GM21526 (cell line): ENCODE measurements around the gene TUT4.
A peak's percentile ranks its signal among the peaks of the same experiment; 100 is the strongest.
"Not testable (repeated sequence)": the region's sequence is repeated elsewhere in the genome, so short reads cannot be mapped to it uniquely, and the experiment has no call there.

Experiments
- ATAC-seq: cut with Tn5 transposase; IDR thresholded peaks from one replicate; pipeline ENCODE4 v1.9.1; 2021; ENCODE audit warnings: moderate library complexity; ENCODE audit not compliant: unreplicated experiment, low FRiP score

Gene TUT4

GRCh38 chr1:52578066-52578465 lies 25.2 kb upstream of the TUT4 start:
- ATAC-seq = not testable (repeated sequence)

DNA sequence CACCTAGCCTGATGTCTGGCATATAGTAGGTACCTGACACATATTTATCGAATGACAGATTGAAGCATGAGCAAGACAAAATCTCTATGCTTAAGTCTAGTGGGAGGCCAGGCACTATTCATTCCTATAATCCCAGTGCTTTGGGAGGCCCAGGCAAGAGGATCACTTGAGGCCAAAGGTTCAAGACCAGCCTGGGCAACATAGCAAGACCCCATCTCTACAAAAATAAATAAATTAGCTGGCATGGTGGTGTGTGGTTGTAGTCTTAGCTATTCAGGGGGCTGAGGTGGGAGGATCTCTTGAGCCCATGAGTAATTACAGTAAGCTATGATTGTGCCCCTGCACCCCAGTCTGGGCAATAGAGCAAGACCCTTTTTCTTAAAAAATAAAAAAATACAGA lies 23.2 kb upstream of the TUT4 start:
- no peak for ATAC-seq

DNA sequence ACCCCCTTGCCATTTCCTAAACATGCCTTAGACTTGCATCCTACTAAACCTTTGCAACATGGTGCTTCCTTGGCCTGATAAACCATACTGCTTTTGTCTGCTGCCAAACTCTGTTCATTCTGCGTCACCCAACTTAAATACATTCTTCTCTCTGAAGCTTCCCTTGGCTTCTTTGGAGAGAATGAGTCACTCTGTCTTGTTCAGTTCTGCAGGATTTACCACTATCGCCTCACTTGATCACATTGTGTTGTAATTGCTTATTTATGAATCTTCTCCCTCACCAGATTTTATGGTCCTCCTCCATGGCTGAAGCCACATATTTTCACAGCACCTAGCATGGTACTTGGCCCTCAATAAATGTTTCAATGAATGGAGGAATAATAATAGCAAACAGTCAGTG lies 21.7 kb upstream of the TUT4 start:
- ATAC-seq = no peak

- ATAC-seq = no peak
These were observed 19.5 kb upstream of the TUT4 start for GRCh38 chr1:52572387-52572786.

DNA sequence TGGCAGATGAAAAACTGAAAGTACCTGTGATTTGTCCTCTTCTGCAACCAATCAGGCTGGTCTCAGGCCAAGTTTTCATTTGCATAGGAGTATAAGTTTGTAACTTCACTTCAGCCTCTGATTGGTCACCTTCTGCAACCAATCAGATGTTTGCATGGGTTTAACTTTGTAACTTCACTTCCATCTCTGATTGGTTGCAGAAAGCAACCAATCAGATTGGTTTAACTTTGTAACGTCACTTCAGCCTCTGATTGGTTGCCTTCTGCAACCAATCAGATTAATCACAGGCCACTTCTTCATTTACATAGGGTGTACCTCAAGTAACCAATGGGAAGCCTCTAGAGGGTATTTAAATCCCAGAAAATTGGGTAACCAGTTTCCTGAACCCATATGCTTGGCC lies 18.9 kb upstream of the TUT4 start:
- ATAC-seq = no peak

- no peak for ATAC-seq
These were observed 16.7 kb upstream of the TUT4 start for GRCh38 chr1:52569449-52570210.

DNA sequence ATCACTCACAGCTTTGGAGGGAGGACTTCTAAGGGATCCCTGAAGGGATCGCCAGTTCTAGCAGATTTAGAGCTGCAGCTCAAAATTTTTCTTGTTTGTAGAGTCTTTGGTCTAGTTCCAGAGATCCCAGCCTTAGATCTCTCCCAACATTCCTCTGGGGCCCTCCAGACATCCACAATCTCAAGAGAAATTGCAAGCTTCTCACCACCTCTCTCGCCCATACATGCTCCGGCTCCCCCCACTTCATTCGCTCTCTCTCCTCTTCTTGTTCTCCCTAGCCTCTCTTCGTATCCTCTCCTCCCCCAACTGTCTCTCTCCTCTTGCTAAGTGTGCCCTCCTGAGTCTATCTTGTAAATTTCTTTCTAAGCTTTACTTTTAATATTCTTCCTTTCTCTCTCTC lies 15.1 kb upstream of the TUT4 start:
- ATAC-seq = no peak

- ATAC-seq = no peak
These were observed 9.9 kb upstream of the TUT4 start for GRCh38 chr1:52562766-52563165.

DNA sequence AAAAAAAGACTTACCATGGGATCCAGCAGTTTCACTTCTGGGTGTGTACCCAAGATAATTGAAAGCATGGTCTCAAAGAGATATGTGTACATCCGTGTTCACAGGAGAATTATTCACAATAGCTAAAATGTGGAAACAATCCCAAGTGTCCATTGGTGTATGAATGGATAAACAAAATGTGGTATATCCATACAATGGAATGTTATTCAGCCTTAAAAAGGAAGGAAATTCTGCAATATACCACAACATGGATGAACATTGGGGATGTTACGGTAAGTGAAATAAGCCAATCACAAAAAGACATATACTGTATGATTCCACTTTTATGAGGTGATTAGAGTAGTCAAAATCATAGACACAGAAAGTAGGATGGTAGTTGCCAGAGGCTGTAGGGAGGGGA lies 7.0 kb upstream of the TUT4 start:
- ATAC-seq = no peak

DNA sequence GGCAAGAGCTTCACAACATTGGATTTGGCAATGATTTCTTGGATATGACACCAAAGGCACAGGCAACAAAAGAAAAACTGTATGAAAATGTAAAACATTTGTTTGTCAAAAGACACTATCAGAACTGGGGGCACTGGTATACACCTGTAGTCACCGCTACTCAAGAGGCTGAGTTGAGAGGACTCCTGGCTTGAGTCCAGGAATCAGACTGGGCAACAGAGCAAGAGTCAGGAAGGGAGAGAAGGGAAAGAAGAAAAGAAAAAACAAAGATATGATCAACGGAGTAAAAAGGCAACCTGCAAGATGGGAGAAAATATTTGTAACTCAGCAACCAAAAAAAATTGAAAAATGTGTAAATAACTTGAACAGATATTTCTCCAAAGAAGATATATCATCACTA lies 6.0 kb upstream of the TUT4 start:
- no peak for ATAC-seq

GRCh38 chr1:52556641-52557360 lies 3.9 kb upstream of the TUT4 start:
- ATAC-seq = no peak

- ATAC-seq = no peak
These were observed 1.9 kb upstream of the TUT4 start for GRCh38 chr1:52554756-52555155.

- ATAC-seq = no peak
These were observed 1.4 kb upstream of the TUT4 start for GRCh38 chr1:52554267-52554640.

GRCh38 chr1:52553362-52554266 lies 722 bp upstream of the TUT4 start:
- peak; percentile 53 for ATAC-seq

DNA sequence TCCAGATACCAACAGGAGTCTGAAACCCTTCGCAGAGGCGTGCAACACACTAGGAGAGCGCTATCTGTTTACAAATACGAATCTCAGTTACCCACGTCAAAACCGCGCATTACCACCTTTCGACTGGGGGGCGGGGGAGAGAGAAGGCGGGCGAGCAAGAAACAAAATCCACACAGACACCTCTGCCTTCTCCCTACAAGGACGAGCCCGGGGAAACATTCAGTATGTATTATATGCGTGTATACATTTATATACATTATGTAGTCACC lies 722 bp downstream of the TUT4 start:
- ATAC-seq = peak; percentile 48

DNA sequence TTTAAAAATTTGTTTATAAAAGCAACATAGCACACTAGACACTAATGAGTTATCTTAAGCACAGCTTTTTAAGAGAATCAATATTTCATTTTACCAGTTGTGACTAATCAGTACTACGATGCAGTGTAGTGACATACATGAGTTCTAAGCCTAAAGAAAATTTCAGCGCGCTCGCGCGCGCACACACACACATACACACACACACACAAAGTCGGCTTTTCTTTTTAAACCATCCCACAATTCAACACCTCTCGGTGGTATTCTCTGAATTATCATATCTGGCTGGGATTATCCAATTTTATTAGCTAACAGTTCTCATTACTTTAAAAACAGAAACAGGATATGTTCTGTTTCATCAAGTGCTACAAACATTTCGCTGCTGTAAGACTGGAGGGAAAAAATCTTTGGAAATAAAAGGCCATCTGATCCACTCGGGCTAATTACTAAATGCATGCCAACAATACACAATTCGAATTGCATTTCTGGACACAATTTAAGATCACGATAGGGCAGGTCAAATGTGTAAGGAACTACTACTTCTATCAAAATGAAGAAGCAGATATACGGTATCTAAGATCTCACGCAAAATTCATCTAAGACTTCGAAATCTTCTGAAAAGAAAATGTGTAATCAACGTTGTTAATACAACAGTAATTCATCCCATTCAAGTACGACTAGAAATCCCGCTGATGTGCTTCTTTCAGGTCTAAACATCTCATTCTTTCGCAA lies 1.2 kb downstream of the TUT4 start:
- ATAC-seq = no peak

DNA sequence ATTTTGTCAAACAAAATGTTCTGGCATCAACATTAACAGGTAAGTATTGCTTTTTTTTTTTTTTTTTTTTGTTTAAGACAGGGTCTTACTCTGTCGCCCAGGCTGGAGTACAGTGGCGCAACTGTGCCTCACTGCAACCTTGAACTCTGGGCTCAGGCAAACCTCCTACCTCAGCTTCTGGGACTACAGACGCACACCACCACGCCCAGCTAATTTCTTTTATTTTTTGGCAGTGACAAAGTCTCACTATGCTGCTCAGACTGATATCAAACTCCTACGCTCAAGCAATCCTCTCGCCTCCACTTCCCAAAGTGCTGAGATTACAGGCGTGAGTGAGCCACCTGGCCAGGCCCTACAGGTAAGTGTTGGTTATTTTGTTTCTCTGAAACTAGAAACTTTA lies 2.4 kb downstream of the TUT4 start:
- ATAC-seq = no peak

DNA sequence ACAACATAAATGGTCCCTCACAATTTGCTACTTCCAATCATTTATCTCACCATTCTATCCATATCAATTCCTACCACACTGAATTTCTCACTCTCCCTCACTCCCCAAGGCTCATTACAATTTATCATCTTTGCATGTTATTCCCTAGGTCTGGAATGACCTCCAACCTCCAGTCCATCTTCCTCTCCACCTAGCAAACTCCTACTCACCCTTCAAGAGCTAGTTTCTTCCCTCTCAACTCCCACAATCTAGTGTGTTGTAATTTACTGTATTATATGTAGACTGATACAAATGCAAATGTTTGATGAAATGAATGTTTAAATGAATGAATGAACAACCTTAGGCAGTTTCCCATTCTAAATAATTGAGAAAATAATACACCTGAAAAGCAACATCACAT lies 3.6 kb downstream of the TUT4 start:
- ATAC-seq = no peak

GRCh38 chr1:52546852-52547251 lies 6.0 kb downstream of the TUT4 start:
- no peak for ATAC-seq

GRCh38 chr1:52544665-52545525 lies 8.0 kb downstream of the TUT4 start:
- no peak for ATAC-seq
